Activated CD4-positive, alpha-beta T cell treated with anti-CD3 and anti-CD28 coated beads for 36 hours (primary cell): ENCODE data around the gene MTRFR. TPM values are rescaled to one million over a fixed set of nuclear protein-coding genes. Genes with fewer than 3 reads are reported as not detected.

Experiments used
- ATAC-seq: fragments of 200-7000 bp; cut with Tn5 transposase; one replicate; pipeline ENCODE4 v1.10.0; 2021; ENCODE audit warnings: mild to moderate bottlenecking, moderate library complexity
- CTCF ChIA-PET: fragments of 350-600 bp; sonication (Branson Sonifier 250); formaldehyde crosslinking; loops from one replicate; lab custom pipeline; 2021; ENCODE audit warnings: antibody characterized with exemption; lab: Charles Lee
- POLR2A ChIA-PET: fragments of 350-600 bp; sonication (Branson Sonifier 250); formaldehyde crosslinking; loops from one replicate; lab custom pipeline; 2021; ENCODE audit warnings: antibody characterized with exemption, inconsistent platforms; lab: Charles Lee
- DNase-seq: peaks from one replicate; pipeline ENCODE4 v3.0.0-alpha.2; 2020
- H3K27ac Mint-ChIP-seq: one replicate; pipeline ENCODE4 v1.8.0; 2021; ENCODE audit warnings: mixed read lengths
- H3K27me3 Mint-ChIP-seq: one replicate; pipeline ENCODE4 v1.8.0; 2021; ENCODE audit warnings: mixed read lengths
- H3K36me3 Mint-ChIP-seq: one replicate; pipeline ENCODE4 v1.8.0; 2021; ENCODE audit warnings: low read depth, mixed read lengths
- H3K4me1 Mint-ChIP-seq: one replicate; pipeline ENCODE4 v1.8.0; 2021; ENCODE audit warnings: mixed read lengths
- H3K4me3 Mint-ChIP-seq: one replicate; pipeline ENCODE4 v1.8.0; 2021; ENCODE audit warnings: mild to moderate bottlenecking, moderate library complexity, mixed read lengths
- H3K9me3 Mint-ChIP-seq: one replicate; pipeline ENCODE4 v1.8.0; 2021; ENCODE audit warnings: low read depth, mixed read lengths
- intact Hi-C, 2 experiments: fragments of 100-400 bp; cut with DNase I in 1 of 2; cut with micrococcal nuclease in 1 of 2; formaldehyde crosslinking; loops; one replicate each; pipeline versions ENCODE4 v1.14.2 to v1.15.1; 2022 to 2024; cut with DNase I, micrococcal nuclease
- total RNA-seq, 2 experiments: library from RNA; stranded (reverse); gene quantifications; one replicate each; pipeline ENCODE4 v1.2.3, GENCODE V29; 2021

The MTRFR gene
- total RNA-seq, 2 experiments from 2014 or later = 31.1 to 34.7 TPM

DNA sequence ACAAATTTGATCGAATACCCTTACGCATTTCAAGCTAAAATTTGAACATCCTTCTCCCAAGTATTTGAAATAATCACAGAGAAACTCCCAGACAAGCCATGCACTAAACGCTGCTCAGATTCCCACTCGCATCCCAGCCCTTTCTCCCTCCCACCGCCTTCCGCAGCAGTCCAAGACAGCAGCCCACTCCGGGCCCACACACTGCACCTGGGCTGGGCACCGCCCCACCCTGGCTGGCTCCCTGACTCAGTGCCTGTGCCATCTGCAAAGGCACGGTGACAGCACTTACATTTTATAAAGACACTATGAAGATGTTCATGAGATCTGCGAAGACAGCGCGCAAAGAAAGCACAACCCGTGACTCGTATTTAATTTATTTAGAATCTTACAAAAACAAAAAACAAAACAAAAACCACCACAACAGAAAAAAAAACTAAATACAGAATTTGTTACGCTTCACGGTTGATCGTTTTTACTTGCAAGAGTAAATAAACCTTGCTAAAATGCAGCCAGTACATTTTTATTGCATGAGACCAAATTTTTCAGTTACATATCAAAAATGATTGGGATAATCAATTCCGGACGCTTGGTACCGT, 55.6 kb downstream of the MTRFR start:
- Mint-ChIP-seq H3K27ac (no peak overlapping the region), H3K4me3 (no peak overlapping the region), H3K27me3 (no peaks in the 10 kb centered on the region), H3K9me3 (no peaks in the 10 kb centered on the region), H3K4me1 (no peaks in the 10 kb centered on the region), H3K36me3 (peaks cover 17% of the 10 kb centered on the region)
- POLR2A ChIA-PET = no interaction called here
- DNase-seq (no peak), ATAC-seq (no peak)
- intact Hi-C loops = no loop called here
- CTCF ChIA-PET = no interaction called here

DNA sequence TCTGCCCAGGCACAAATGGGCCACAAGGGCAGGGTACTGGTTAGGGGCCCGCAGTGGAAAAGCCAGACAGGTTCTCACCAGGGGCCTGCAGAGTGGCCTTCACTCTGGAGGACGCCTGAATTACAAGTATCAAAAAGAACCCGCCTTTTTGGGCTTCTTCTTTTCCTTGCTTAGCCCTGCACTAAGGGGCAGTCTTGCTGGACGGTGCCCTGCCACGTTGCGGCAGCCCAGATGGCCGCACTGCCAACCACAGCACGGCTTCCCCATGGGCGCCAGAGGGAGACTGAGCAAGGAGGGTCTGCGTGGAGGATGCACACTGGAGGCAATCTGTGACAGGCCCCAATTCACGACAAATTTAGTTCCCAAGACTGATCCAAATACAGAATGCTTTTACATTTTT, 56.7 kb downstream of the MTRFR start:
- H3K9me3 Mint-ChIP-seq = no peaks in the 10 kb centered on the region
- ChIA-PET CTCF (no interaction called here), POLR2A (no interaction called here)
- no peaks in the 10 kb centered on the region for H3K4me1 Mint-ChIP-seq
- H3K27me3 Mint-ChIP-seq = no peaks in the 10 kb centered on the region
- peaks cover 19% of the 10 kb centered on the region for H3K36me3 Mint-ChIP-seq
- no peak overlapping the region for H3K27ac Mint-ChIP-seq
- H3K4me3 Mint-ChIP-seq = no peak overlapping the region
- DNase-seq = no peak
- ATAC-seq = no peak
- intact Hi-C loops = no loop called here

DNA sequence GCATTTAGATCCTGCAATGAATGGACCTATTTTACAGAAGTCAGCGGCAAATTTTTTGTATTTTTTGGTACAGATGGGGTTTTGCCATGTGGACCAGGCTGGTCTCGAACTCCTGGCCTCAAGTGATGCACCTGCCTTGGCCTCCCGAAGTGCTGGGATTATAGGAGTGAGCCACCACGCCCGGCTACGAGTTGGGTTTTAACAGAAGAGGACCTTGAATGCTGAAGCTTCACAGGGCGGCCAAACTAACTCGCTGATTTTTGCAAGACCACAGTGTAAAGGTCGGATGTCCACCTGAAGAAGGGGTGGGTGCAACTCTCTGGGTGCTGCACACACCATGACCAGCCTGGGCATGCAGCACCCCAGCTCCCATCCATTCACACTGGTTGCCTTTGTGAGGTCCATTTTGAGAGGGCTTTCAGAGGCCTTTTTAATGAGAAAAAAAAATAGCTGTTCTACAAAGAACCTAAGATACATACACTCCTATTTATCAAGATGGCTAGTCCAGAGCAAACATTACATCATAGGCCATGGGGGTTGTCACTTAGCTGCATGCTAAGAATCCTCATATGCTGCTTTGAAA, 60.0 kb downstream of the MTRFR start:
- Mint-ChIP-seq H3K27me3 (no peaks in the 10 kb centered on the region), H3K4me3 (no peak overlapping the region), H3K9me3 (no peaks in the 10 kb centered on the region), H3K27ac (no peak overlapping the region), H3K36me3 (peaks cover 31% of the 10 kb centered on the region), H3K4me1 (no peaks in the 10 kb centered on the region)
- CTCF ChIA-PET = interaction anchor here (0.6 to 1.3 kb wide), 2 partner anchors 55 to 272 kb away, joined by 3 to 6 read pairs; no protein-coding TSS in a partner anchor
- ATAC-seq (no peak), DNase-seq (no peak)
- POLR2A ChIA-PET = no interaction called here
- intact Hi-C loops = no loop called here

DNA sequence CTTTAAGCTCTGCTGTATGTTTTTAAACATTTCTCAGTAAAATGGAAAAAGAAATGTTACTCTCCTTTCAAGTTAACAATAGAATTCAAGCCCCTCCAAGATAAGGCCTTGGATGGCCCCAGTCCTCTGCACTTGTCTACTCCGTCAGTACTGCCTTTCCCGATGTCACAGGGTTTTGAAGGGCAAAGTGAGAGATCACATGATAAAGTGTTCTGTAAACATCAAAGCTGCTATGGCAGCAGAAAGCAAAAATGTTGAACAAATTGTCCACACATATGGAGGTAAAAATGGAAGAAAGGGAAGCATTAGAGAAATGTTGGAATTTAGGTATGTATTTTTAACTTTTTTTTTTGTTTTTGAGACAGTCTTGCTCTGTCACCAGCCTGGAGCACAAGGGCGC, 71.9 kb downstream of the MTRFR start:
- Mint-ChIP-seq H3K36me3 (peaks cover 35% of the 10 kb centered on the region), H3K27me3 (no peaks in the 10 kb centered on the region), H3K4me3 (no peak overlapping the region), H3K9me3 (no peaks in the 10 kb centered on the region), H3K27ac (no peak overlapping the region), H3K4me1 (no peaks in the 10 kb centered on the region)
- DNase-seq (no peak), ATAC-seq (no peak)
- POLR2A ChIA-PET = no interaction called here
- CTCF ChIA-PET = no interaction called here
- intact Hi-C loops = no loop called here

DNA sequence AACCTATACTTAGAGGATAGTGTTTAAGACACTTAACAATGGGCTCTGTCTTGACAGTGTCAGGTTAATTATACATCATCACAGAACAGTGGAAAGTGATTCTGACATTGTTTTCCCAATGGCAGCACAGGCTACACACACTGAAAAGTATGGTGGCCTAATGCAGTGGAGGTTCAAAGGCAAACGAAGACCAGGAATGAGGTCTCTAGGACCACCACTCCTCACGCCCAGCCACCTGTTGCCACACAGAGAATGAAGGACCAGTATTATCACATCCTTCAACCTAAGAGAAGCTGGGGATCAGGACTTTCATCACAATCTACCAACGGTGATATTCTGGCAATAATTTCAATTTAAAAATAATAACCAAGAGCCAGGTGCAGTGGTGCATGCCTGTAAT, 73.0 kb downstream of the MTRFR start:
- DNase-seq (no peak), ATAC-seq (no peak)
- H3K36me3 Mint-ChIP-seq = peaks cover 40% of the 10 kb centered on the region
- CTCF ChIA-PET = interaction anchor here (0.5 to 0.6 kb wide), 2 partner anchors 447 to 474 kb away, joined by 3 read pairs; no protein-coding TSS in a partner anchor
- H3K9me3 Mint-ChIP-seq = no peaks in the 10 kb centered on the region
- H3K27me3 Mint-ChIP-seq = no peaks in the 10 kb centered on the region
- POLR2A ChIA-PET = no interaction called here
- intact Hi-C loops = no loop called here
- no peak overlapping the region for H3K27ac Mint-ChIP-seq
- no peak overlapping the region for H3K4me3 Mint-ChIP-seq
- H3K4me1 Mint-ChIP-seq = no peaks in the 10 kb centered on the region

Other genes starting within 250 kb of the MTRFR start
- 1 to 10 TPM; 8.3 to 9.5 TPM for gene PITPNM2, start 82.3 kb upstream of the MTRFR start, total RNA-seq
- 100 to 1,000 TPM in 1 of 2 experiments, 10 to 100 TPM in 1; 94.0 to 128 TPM for gene MPHOSPH9, start 295 bp upstream of the MTRFR start, total RNA-seq
- gene CDK2AP1, start 38.4 kb downstream of the MTRFR start, total RNA-seq = 10 to 100 TPM; 69.3 to 77.6 TPM
- gene SBNO1, start 131.4 kb downstream of the MTRFR start, total RNA-seq = 10 to 100 TPM; 49.6 to 51.1 TPM
- gene KMT5A, start 150.7 kb downstream of the MTRFR start, total RNA-seq = 10 to 100 TPM; 47.0 to 78.4 TPM
- gene RILPL2, start 203.2 kb downstream of the MTRFR start, total RNA-seq = 10 to 100 TPM; 10.4 to 12.1 TPM
- gene SNRNP35, start 224.7 kb downstream of the MTRFR start, total RNA-seq = 10 to 100 TPM; 24.1 to 24.8 TPM